Adrenal gland (tissue), 12 donors: Measurements from ENCODE around the gene ELF1. TPM values are rescaled to one million over a fixed set of nuclear protein-coding genes. Genes with fewer than 3 reads are reported as not detected.
A peak's percentile ranks its signal among the peaks of the same experiment; 100 is the strongest.

ENCODE experiments used
- DNase-seq, 7 donors: peaks; one replicate each; pipeline ENCODE4 v3.0.0-alpha.2; 2019 to 2020
- H3K27ac ChIP-seq, 5 donors: fragments of 200-600 bp; sonication (generic) in 4 of 5; 1 replicate in 3 of 5; 2 replicates in 2 of 5; pipeline versions ENCODE4 v1.5.1 to v1.8.0; 2016 to 2020; ENCODE audit warnings: mild to moderate bottlenecking in 1 of 5
- H3K27me3 ChIP-seq: fragments of 200-600 bp; 2 replicates; pipeline ENCODE4 v1.8.0; 2021
- H3K36me3 ChIP-seq, 2 donors: fragments of 200-600 bp; replicated peaks in 1 of 2; 1 replicate in 1 of 2; 2 replicates in 1 of 2; pipeline versions ENCODE4 v1.5.1 to v1.8.0; 2018 to 2022
- H3K4me1 ChIP-seq, 2 donors: fragments of 200-600 bp; replicated peaks in 1 of 2; 1 replicate in 1 of 2; 2 replicates in 1 of 2; pipeline versions ENCODE4 v1.5.1 to v1.8.0; 2018 to 2021
- H3K4me3 ChIP-seq, 4 donors: fragments of 200-600 bp; sonication (generic) in 3 of 4; one replicate each; pipeline ENCODE4 v1.5.1; 2016 to 2018
- H3K9me3 ChIP-seq, 3 donors: fragments of 200-600 bp; sonication (generic) in 1 of 3; replicated peaks in 1 of 3; 1 replicate in 2 of 3; 2 replicates in 1 of 3; pipeline versions ENCODE4 v1.5.1 to v1.8.0; 2016 to 2021
- CTCF ChIP-seq, 6 experiments: fragments of 450-650 bp in 4 of 6; fragments of 200-600 bp in 2 of 6; sonication (generic) in 1 of 6; IDR thresholded peaks; 1 replicate in 5 of 6; 2 replicates in 1 of 6; pipeline versions ENCODE4 v1.5.1 to v1.8.0; 2016 to 2021; ENCODE audit warnings: antibody characterized with exemption in 6 of 6, mild to moderate bottlenecking in 2 of 6, moderate library complexity in 1 of 6
- POLR2A ChIP-seq, 2 donors: fragments of 450-650 bp; IDR thresholded peaks; one replicate each; pipeline ENCODE4 v1.6.1; 2017; ENCODE audit warnings: antibody characterized with exemption in 2 of 2, mild to moderate bottlenecking in 2 of 2, moderate library complexity in 1 of 2
- WGBS, 4 donors: extraction: QIAGEN DNeasy Blood & Tissue Kit in 2 of 4; methylation state at CpG; one replicate each; pipeline versions ENCODE4 v1.1.5 to v1.1.7; 2013 to 2017; 5-methylcytosine and 5-hydroxymethylcytosine counted together
- intact Hi-C, 2 donors: fragments of 100-400 bp; cut with DNase I; formaldehyde crosslinking; loops; one replicate each; pipeline versions ENCODE4 v1.14.1 to v1.15.0; 2022 to 2023
- polyA plus RNA-seq, 3 donors: library from polyadenylated mRNA; stranded (reverse); fragments of 200-250 nt in 2 of 3; fragments of 350-450 nt in 1 of 3; fragmentation: Illumina TruSeq in 1 of 3; extraction: RNeasy Lipid Tissue Mini Kit (QIAGEN cat#74804) in 1 of 3; gene quantifications; one replicate each; pipeline ENCODE4 v1.2.3, GENCODE V29; 2013 to 2014
- total RNA-seq, 9 donors: library from RNA; depleted of rRNA in 4 of 9; stranded (reverse); fragments of >200 nt in 4 of 9; fragments of 120-200 nt in 1 of 9; fragmentation: NEBNext Ultra II Directional in 1 of 9; extraction: Animal tissue kit (Norgen Biotek cat#: 25700) in 1 of 9; gene quantifications; one replicate each; pipeline versions ENCODE4 v1.1.0 to v1.2.4, GENCODE V29; 2013 to 2023
- donor health status: healthy with polysubstance abuse.
- donor health status: Bipolar disorder and iron deficiency.
- donor health status: DM: yes; HTN: yes; CAD: no.
- donor health status: DM: no; HTN: no; CAD: no.
- donor health status: DM: no; HTN: no; CAD: no.
- donor health status: DM: yes; HTN: yes; CAD: no.

The ELF1 gene
- total and polyA plus RNA-seq, 12 donors: 6.3 to 64.3 (median 51.7) TPM

DNA sequence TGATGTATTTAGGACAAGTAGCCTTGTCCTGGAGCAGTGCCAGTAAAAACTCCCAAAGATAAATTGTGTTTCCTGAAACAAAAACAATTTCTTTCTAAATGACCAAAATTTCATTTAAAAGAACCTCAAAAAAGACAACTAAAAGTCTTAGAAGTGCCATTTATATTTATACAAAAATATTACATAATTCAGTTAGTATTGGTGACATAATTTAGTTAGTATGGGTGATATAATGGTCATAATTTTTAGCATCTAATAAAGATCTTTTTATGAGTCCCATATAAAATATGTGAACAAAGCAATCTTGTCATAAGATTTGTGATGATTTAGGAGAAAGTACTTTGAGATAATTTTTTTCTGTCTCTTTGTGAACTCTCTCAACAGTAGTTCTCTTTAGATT, 76.0 kb downstream of the ELF1 start:
- H3K9me3 ChIP-seq: no peaks in the 10 kb centered on the region
- no peak overlapping the region for H3K27ac ChIP-seq
- H3K4me3 ChIP-seq: no peak overlapping the region
- intact Hi-C loops: no loop called here
- H3K36me3 ChIP-seq: peaks cover 0 to 31% of the 10 kb centered on the region in 2 donors
- H3K4me1 ChIP-seq: peaks cover 11 to 16% of the 10 kb centered on the region in 2 donors
- no peaks in the 10 kb centered on the region for H3K27me3 ChIP-seq
- DNase-seq: peak in 2 of 7 donors; percentile 15 to 47
- TF ChIP-seq POLR2A (IDR thresholded peaks at IDR 0.05) (no peak), CTCF (IDR thresholded peaks at IDR 0.05) (no peak)

- H3K9me3 ChIP-seq: no peaks in the 10 kb centered on the region
- peak in 6 of 7 donors; percentile 39 to 70 (median 60) for DNase-seq
- H3K27me3 ChIP-seq: no peaks in the 10 kb centered on the region
- H3K4me1 ChIP-seq: peaks cover 11 to 16% of the 10 kb centered on the region in 2 donors
- 55 to 66% (median 62%) methylated on average over 5 of the region's 5 CpGs for WGBS, 4 donors
- peak overlapping the region in 1 of 5 donors; percentile 18 for H3K27ac ChIP-seq
- TF ChIP-seq CTCF (IDR thresholded peaks at IDR 0.05) (no peak), POLR2A (IDR thresholded peaks at IDR 0.05) (no peak)
- H3K4me3 ChIP-seq: no peak overlapping the region
- peaks cover 0 to 25% of the 10 kb centered on the region in 2 donors for H3K36me3 ChIP-seq
- intact Hi-C loops: no loop called here
Measured at GRCh38 chr13:40941581-40941980, 77.5 kb downstream of the ELF1 start.

- intact Hi-C loops: no loop called here
- Histone ChIP-seq H3K36me3 (peaks cover 0 to 25% of the 10 kb centered on the region in 2 donors), H3K27ac (peak overlapping the region in 1 of 5 donors; percentile 18), H3K4me3 (no peak overlapping the region), H3K27me3 (no peaks in the 10 kb centered on the region), H3K9me3 (no peaks in the 10 kb centered on the region), H3K4me1 (peaks cover 11 to 16% of the 10 kb centered on the region in 2 donors)
- no peak for DNase-seq
- 78 to 91% (median 81%) methylated on average over 6 of the region's 6 CpGs for WGBS, 4 donors
- no peak for TF ChIP-seq CTCF (IDR thresholded peaks at IDR 0.05)
- no peak for TF ChIP-seq POLR2A (IDR thresholded peaks at IDR 0.05)
Measured at GRCh38 chr13:40940841-40941240, 78.3 kb downstream of the ELF1 start.

DNA sequence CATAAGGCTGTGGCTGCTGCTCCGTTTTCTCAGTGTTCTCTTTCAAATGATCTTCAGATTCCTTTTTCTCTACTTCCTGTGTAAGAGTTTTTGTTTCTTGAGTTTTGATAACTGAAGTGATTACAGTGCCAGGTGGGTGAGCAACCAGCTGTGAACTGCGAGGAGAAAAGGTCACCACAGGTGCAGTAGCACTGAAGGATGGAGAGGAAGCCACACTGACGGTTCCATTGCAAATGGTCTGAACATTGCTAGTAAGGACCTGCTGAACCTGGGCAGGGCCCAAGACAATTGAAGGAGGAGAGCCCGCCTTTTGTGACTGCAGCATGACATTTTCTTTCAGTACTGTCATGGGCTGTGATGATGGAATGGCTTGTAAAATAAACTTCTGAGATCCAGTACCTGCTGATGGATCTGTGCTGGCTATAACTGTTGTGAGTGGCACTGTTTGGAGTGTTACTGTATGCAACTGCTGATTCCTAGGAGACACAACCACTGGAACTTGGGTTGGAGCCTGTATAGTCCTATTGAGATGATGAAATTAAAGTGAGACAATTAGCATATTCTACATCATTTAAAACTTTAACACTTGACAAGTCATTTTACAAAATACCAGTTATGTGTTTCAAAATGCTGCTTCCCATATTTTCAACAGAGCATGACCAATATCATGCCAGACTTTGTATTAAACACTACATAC, 85.5 kb downstream of the ELF1 start:
- no peaks in the 10 kb centered on the region for H3K4me1 ChIP-seq
- DNase-seq: no peak
- H3K4me3 ChIP-seq: no peak overlapping the region
- no peak for TF ChIP-seq POLR2A (IDR thresholded peaks at IDR 0.05)
- no peak for TF ChIP-seq CTCF (IDR thresholded peaks at IDR 0.05)
- no peak overlapping the region for H3K27ac ChIP-seq
- H3K36me3 ChIP-seq: peaks cover 0 to 25% of the 10 kb centered on the region in 2 donors
- intact Hi-C loops: no loop called here
- no peaks in the 10 kb centered on the region for H3K27me3 ChIP-seq
- 89 to 95% (median 92%) methylated on average over 4 of the region's 4 CpGs for WGBS, 4 donors
- no peaks in the 10 kb centered on the region for H3K9me3 ChIP-seq
